Mesodermal cell (in vitro differentiated cells): ENCODE measurements around the gene CERS6.

Experiments used
- H3K27ac ChIP-seq: 2 replicates; pipeline ENCODE4 v1.7.0; 2013; ENCODE audit warnings: mild to moderate bottlenecking, low read depth, low read length, moderate library complexity; ENCODE audit not compliant: severe bottlenecking
- H3K36me3 ChIP-seq: 2 replicates; pipeline ENCODE4 v1.7.1; 2013; ENCODE audit warnings: mild to moderate bottlenecking, low read length, moderate library complexity; ENCODE audit not compliant: control insufficient read depth, insufficient read depth
- H3K4me1 ChIP-seq: one replicate; pipeline ENCODE4 v1.7.1; 2013; ENCODE audit warnings: mild to moderate bottlenecking, low read length; ENCODE audit not compliant: insufficient read depth, control insufficient read depth, poor library complexity, severe bottlenecking
- H3K4me3 ChIP-seq: 2 replicates; pipeline ENCODE4 v1.7.0; 2013; ENCODE audit warnings: low read length, control low read depth, mild to moderate bottlenecking; ENCODE audit not compliant: insufficient read depth, poor library complexity, severe bottlenecking; ENCODE audit errors: extremely low read depth
- H3K9me3 ChIP-seq: 2 replicates; pipeline ENCODE4 v1.7.1; 2013; ENCODE audit warnings: mild to moderate bottlenecking, low read length, moderate library complexity; ENCODE audit not compliant: control insufficient read depth
- WGBS, 2 experiments: methylation state at CpG; one replicate each; pipeline ENCODE4 v1.1.5; 2013; ENCODE audit warnings: missing lambda C conversion rate in 2 of 2; ENCODE audit not compliant: insufficient coverage in 2 of 2; 5-methylcytosine and 5-hydroxymethylcytosine counted together

Gene CERS6

GRCh38 chr2:168568476-168569267, 112.6 kb downstream of the CERS6 start:
- Histone ChIP-seq H3K4me1 (peaks cover 6% of the 10 kb centered on the region), H3K9me3 (no peaks in the 10 kb centered on the region), H3K36me3 (no peaks in the 10 kb centered on the region), H3K4me3 (no peak overlapping the region), H3K27ac (no peak overlapping the region)
- 94 to 97% methylated on average over 3 to 4 of the region's 6 CpGs for WGBS, 2 experiments

DNA sequence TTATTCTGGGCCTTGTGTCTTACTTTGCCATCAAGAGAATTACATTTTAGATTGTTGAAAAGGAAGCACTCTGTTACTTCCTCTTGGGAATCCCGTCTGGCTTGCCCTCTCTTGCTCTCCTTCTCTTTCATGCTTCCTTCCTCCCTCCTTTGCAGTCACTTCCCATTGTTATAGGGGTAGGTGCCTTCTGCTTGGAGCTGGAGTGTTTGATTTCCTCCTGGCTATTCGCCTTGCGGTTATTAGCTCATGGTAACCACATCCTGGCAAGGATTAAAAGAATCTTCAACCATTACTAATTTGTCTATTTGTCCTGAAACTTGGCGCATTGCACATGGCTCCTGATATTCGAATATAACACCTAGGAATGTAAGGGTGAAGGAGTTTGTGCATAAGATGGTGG, 115.0 kb downstream of the CERS6 start:
- no peak overlapping the region for H3K27ac ChIP-seq
- H3K9me3 ChIP-seq, result no peaks in the 10 kb centered on the region
- H3K36me3 ChIP-seq, result no peaks in the 10 kb centered on the region
- H3K4me1 ChIP-seq, result no peaks in the 10 kb centered on the region
- H3K4me3 ChIP-seq, result no peak overlapping the region
- WGBS, 2 experiments, result 93 to 100% methylated on average over 1 to 2 of the region's 5 CpGs

DNA sequence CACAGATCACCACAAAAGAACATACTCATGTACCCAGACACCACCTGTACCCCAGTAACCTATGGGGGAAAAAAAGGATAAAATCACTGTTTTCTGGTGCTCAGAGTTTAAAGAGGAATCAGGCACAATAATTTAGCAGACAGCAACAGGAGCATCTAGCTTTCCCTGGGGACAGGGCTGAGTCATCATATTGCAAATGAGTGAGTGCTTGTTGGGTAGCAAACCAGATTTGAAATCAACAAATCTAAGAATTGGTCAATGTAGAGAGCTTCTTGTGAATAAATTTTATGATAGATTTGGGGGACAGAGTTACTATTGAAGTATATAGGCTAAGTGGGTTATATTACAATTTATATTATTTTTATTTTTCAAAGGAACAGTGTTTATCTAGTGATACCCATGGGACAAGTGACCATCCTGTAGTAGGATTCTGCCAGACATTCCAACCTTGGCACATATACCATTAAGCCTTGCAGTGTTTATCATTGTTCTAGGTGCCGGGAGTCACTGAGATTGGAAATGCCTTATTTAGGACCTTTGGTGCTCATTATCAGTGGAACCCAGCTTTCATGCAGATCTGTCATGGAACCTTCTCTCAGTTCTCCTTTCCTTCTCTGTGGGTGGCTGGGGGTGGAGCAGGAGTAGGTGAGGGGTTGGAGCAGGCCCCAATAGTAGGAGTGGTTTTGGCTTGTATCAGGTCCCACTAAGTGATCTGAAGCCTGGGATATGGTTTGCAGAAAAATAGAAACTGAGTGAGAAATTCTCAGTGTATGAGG, 117.2 kb downstream of the CERS6 start:
- Histone ChIP-seq H3K27ac (no peak overlapping the region), H3K4me3 (no peak overlapping the region), H3K9me3 (no peaks in the 10 kb centered on the region), H3K36me3 (no peaks in the 10 kb centered on the region), H3K4me1 (no peaks in the 10 kb centered on the region)
- WGBS, 2 experiments, result 100% methylated on average over 1 of the region's 1 CpG; no CpG with 5 or more reads in 1 of the 2 experiments

- H3K4me3 ChIP-seq, result no peak overlapping the region
- H3K36me3 ChIP-seq, result peaks cover 4% of the 10 kb centered on the region
- H3K9me3 ChIP-seq, result no peaks in the 10 kb centered on the region
- 100% methylated on average over 1 of the region's 4 CpGs; no CpG with 5 or more reads in 1 of the 2 experiments for WGBS, 2 experiments
- H3K4me1 ChIP-seq, result no peaks in the 10 kb centered on the region
- H3K27ac ChIP-seq, result no peak overlapping the region
Measured at GRCh38 chr2:168574856-168575630, 119.0 kb downstream of the CERS6 start.

DNA sequence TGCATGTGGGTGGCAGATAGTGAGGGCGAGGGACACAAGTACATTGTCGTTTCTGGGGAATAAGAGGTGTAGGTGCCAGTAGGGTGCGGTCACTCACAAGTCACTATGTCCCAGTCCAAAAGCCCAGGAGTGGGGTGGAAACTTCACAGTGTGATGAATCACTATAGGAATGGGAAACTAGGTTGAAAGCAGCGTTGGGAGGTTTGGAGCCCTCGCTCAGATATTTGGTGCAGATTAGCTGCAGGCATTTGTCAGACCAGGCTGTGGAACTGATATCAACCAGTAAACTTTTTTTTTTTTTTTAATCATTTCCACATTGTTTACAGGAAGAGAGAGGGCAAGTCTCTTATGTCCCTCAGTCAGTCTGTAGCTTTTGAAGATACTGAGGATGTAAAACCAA, 121.8 kb downstream of the CERS6 start:
- 71 to 79% methylated on average over 4 to 5 of the region's 5 CpGs for WGBS, 2 experiments
- H3K36me3 ChIP-seq, result peaks cover 4% of the 10 kb centered on the region

DNA sequence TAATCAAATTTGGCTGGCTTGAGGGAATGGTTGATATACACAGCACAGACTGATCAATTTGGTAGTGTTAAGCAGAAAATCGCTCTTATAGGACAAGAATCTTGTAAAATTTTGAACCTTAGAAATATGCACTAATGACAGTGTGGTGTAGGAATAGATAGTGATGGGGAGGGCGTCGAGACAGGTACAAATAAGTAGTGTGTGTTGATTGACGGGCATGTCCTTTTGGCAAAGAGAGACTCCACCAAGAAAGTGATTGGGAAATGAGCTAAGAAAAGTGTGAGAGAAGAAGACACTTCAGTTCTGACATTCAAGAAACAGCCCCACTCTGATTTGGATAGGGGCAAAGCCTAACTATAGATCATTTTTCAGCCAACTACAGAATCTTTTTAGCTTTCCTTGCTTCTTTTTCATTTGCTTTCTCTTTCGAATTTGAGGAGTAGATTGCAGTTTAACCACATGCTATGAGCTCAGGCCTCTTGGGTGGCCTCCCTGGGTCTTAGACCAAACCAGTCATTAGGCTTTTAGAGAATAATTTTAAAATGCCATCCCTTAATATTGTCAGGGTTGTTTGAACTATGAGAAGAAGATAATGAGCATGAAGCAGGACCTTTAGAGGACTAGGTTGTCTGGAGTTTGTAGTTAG, 127.1 kb downstream of the CERS6 start:
- H3K4me3 ChIP-seq, result no peak overlapping the region
- WGBS, 2 experiments, result 85 to 92% methylated on average over 5 of the region's 5 CpGs

More for the DNA sequence above, 121.8 kb downstream of the CERS6 start:
- no peaks in the 10 kb centered on the region for H3K9me3 ChIP-seq
- H3K4me3 ChIP-seq, result no peak overlapping the region
- no peak overlapping the region for H3K27ac ChIP-seq
- H3K4me1 ChIP-seq, result no peaks in the 10 kb centered on the region

DNA sequence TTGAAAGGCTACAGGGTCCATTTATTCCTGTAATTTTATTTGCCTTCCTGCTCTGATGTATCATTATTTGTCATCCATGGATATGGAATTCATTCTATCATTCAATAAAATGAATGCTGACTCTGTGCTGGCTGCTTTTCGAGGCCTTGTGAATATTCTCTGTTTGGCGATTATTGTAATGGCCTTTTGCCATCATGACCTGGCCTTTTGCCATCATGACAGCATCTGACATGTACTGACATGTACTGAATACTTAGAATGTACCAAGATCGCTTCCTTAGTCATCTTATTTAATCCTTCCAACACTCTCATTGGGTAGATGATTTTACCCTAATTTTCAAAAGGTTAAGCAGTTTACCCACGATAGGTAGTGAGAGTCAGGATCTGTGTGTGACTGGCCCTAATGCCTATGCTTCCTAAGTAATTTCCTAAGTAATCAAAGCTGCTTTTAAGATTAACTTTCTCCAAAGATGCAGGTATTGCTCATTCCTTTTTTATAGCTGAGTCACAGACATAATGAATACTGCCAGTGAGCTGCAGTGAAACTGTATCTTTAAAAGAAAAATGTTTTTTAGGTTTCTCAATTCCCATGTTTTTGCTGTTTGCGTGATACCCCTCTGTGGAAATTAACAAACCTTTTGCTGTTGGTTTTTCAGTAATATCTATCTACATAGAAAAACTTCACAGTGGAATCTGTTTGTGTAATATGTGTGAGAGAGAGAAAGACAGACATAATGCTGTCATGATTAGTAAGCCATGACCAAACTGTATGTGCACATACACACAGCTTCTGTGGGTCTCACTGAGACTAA, 127.8 kb downstream of the CERS6 start:
- Histone ChIP-seq H3K36me3 (peaks cover 4% of the 10 kb centered on the region), H3K27ac (no peak overlapping the region), H3K4me1 (no peaks in the 10 kb centered on the region), H3K4me3 (no peak overlapping the region), H3K9me3 (no peaks in the 10 kb centered on the region)
- WGBS, 2 experiments, result 100% methylated on average over 1 of the region's 5 CpGs

More for the DNA sequence above, 127.1 kb downstream of the CERS6 start:
- Histone ChIP-seq H3K9me3 (no peaks in the 10 kb centered on the region), H3K4me1 (no peaks in the 10 kb centered on the region), H3K27ac (no peak overlapping the region), H3K36me3 (peaks cover 4% of the 10 kb centered on the region)

- no peaks in the 10 kb centered on the region for H3K4me1 ChIP-seq
- no peak overlapping the region for H3K4me3 ChIP-seq
- H3K27ac ChIP-seq, result no peak overlapping the region
- H3K9me3 ChIP-seq, result no peaks in the 10 kb centered on the region
- H3K36me3 ChIP-seq, result no peaks in the 10 kb centered on the region
Measured at GRCh38 chr2:168584911-168585310, 128.8 kb downstream of the CERS6 start.

DNA sequence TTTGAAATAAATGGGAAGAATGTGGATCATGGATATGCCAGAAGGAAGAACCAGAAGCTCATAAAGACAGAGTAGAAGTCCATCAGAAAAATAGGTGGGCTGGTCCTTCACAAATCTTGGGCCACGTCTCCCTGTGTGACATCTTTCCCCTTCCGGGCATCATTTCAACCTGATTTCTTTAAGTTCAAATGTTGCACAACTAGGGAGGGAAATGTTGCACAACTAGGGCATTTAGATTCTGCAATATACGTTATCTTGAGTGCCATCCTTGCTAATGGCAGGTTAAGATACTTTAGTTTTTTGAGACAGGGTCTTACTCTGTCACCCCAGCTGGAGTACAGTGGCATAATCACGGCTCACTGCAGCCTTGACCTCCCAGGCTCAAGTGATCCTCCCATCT, 129.6 kb downstream of the CERS6 start:
- H3K9me3 ChIP-seq, result no peaks in the 10 kb centered on the region
- WGBS, 2 experiments, result 96 to 100% methylated on average over 2 to 4 of the region's 4 CpGs
- no peak overlapping the region for H3K27ac ChIP-seq
- no peaks in the 10 kb centered on the region for H3K4me1 ChIP-seq
- H3K36me3 ChIP-seq, result no peaks in the 10 kb centered on the region
- no peak overlapping the region for H3K4me3 ChIP-seq

- Histone ChIP-seq H3K4me3 (no peak overlapping the region), H3K27ac (no peak overlapping the region), H3K4me1 (no peaks in the 10 kb centered on the region), H3K9me3 (no peaks in the 10 kb centered on the region), H3K36me3 (no peaks in the 10 kb centered on the region)
- 100% methylated on average over 1 of the region's 2 CpGs for WGBS, 2 experiments
Measured at GRCh38 chr2:168587307-168587706, 131.2 kb downstream of the CERS6 start.
